ENCODE data around the gene RGL4. TPM values are rescaled to one million over a fixed set of nuclear protein-coding genes. Genes with fewer than 3 reads are reported as not detected.

RGL4 gene
- total RNA-seq, 2 donors from 2014 or later: not detected

GRCh38 chr22:23737696-23738095 is 46.9 kb downstream of the RGL4 start:
- DNase-seq (ENCODE audit: low spot score): no peak
- no peak overlapping the region for H3K27ac ChIP-seq
- H3K4me3 ChIP-seq: no peak overlapping the region
- no peak for TF ChIP-seq CTCF (IDR thresholded peaks at IDR 0.05)
- peaks cover 11% of the 10 kb centered on the region for H3K36me3 ChIP-seq
- H3K4me1 ChIP-seq: peaks cover 0 to 10% of the 10 kb centered on the region in 2 donors
- no peaks in the 10 kb centered on the region for H3K27me3 ChIP-seq
- H3K9me3 ChIP-seq: no peaks in the 10 kb centered on the region

- peaks cover 35% of the 10 kb centered on the region for H3K36me3 ChIP-seq
- no peaks in the 10 kb centered on the region for H3K9me3 ChIP-seq
- no peak for TF ChIP-seq CTCF (IDR thresholded peaks at IDR 0.05)
- H3K4me1 ChIP-seq: peaks cover 0 to 14% of the 10 kb centered on the region in 2 donors
- H3K27ac ChIP-seq: peak overlapping the region; percentile 4 to 22
- H3K27me3 ChIP-seq: no peaks in the 10 kb centered on the region
- DNase-seq (ENCODE audit: low spot score): peak; percentile 62
- no peak overlapping the region for H3K4me3 ChIP-seq
Observed at GRCh38 chr22:23742505-23743264, 51.9 kb downstream of the RGL4 start.

- H3K9me3 ChIP-seq: no peaks in the 10 kb centered on the region
- TF ChIP-seq CTCF (IDR thresholded peaks at IDR 0.05): no peak
- no peak overlapping the region for H3K4me3 ChIP-seq
- no peak overlapping the region for H3K27ac ChIP-seq
- H3K27me3 ChIP-seq: no peaks in the 10 kb centered on the region
- peaks cover 35% of the 10 kb centered on the region for H3K36me3 ChIP-seq
- no peak for DNase-seq (ENCODE audit: low spot score)
- H3K4me1 ChIP-seq: peaks cover 0 to 14% of the 10 kb centered on the region in 2 donors
Observed at GRCh38 chr22:23743303-23743705, 52.5 kb downstream of the RGL4 start.

GRCh38 chr22:23744001-23744400 is 53.2 kb downstream of the RGL4 start:
- H3K27ac ChIP-seq: no peak overlapping the region
- no peak for DNase-seq (ENCODE audit: low spot score)
- no peak for TF ChIP-seq CTCF (IDR thresholded peaks at IDR 0.05)

GRCh38 chr22:23744485-23744884 is 53.7 kb downstream of the RGL4 start:
- Histone ChIP-seq H3K27ac (no peak overlapping the region), H3K4me3 (no peak overlapping the region), H3K27me3 (no peaks in the 10 kb centered on the region), H3K4me1 (peaks cover 0 to 15% of the 10 kb centered on the region in 2 donors), H3K36me3 (peaks cover 35% of the 10 kb centered on the region), H3K9me3 (no peaks in the 10 kb centered on the region)
- no peak for TF ChIP-seq CTCF (IDR thresholded peaks at IDR 0.05)
- DNase-seq (ENCODE audit: low spot score): no peak

More at GRCh38 chr22:23744001-23744400, 53.2 kb downstream of the RGL4 start:
- Histone ChIP-seq H3K27me3 (no peaks in the 10 kb centered on the region), H3K36me3 (peaks cover 35% of the 10 kb centered on the region), H3K4me3 (no peak overlapping the region), H3K9me3 (no peaks in the 10 kb centered on the region), H3K4me1 (peaks cover 0 to 14% of the 10 kb centered on the region in 2 donors)
